Spinal cord (tissue), 10 donors: Measurements from ENCODE around the gene ATF7IP2. TPM values are rescaled to one million over a fixed set of nuclear protein-coding genes. Genes with fewer than 3 reads are reported as not detected.

Source experiments
- DNase-seq, 6 donors: peaks; one replicate each; pipeline versions ENCODE4 v3.0.0 to v3.0.0-alpha.2; 2013 to 2015; ENCODE audit warnings: low spot score in 6 of 6, low read depth in 4 of 6
- H3K27ac ChIP-seq: one replicate; pipeline ENCODE4 v1.5.1; 2013; ENCODE audit warnings: low read depth, low read length, control low read depth
- H3K27me3 ChIP-seq: one replicate; pipeline ENCODE4 v1.6.1; 2013; ENCODE audit warnings: low read length; ENCODE audit not compliant: control insufficient read depth, insufficient read depth
- H3K36me3 ChIP-seq: one replicate; pipeline ENCODE4 v1.6.1; 2013; ENCODE audit warnings: low read length; ENCODE audit not compliant: control insufficient read depth, insufficient read depth
- H3K4me1 ChIP-seq: one replicate; pipeline ENCODE4 v1.6.1; 2013; ENCODE audit warnings: low read length; ENCODE audit not compliant: control insufficient read depth, insufficient read depth
- H3K4me3 ChIP-seq: one replicate; pipeline ENCODE4 v1.5.1; 2013; ENCODE audit warnings: low read depth, low read length, control low read depth
- H3K9me3 ChIP-seq: one replicate; pipeline ENCODE4 v1.6.1; 2013; ENCODE audit warnings: low read length; ENCODE audit not compliant: control insufficient read depth, insufficient read depth
- WGBS: methylation state at CpG from one replicate; pipeline ENCODE4 v1.1.5; 2013; ENCODE audit warnings: missing lambda C conversion rate; ENCODE audit not compliant: insufficient coverage; 5-methylcytosine and 5-hydroxymethylcytosine counted together
- polyA plus RNA-seq, 2 donors: library from polyadenylated mRNA; unstranded; fragments of 120-200 nt; gene quantifications; one replicate each; pipeline ENCODE4 v1.2.1, GENCODE V29; 2013; ENCODE audit not compliant: insufficient read length in 2 of 2
- small RNA-seq: library from RNA; depleted of rRNA; stranded (forward); fragments of <200 nt; gene quantifications from one replicate; pipeline ENCODE3, GENCODE V24; 2014; ENCODE audit warnings: low replicate concordance
- total RNA-seq, 2 donors: library from RNA; depleted of rRNA in 1 of 2; stranded (reverse); fragments of 120-200 nt in 1 of 2; fragments of >200 nt in 1 of 2; gene quantifications; one replicate each; pipeline versions ENCODE4 v1.2.3 to v1.2.4, GENCODE V29; 2013 to 2014
- donor health status: healthy.

ATF7IP2 gene
- total and polyA plus RNA-seq, 4 donors = 10.4 to 16.9 (median 14.0) TPM

GRCh38 chr16:10529895-10530669 is 144.2 kb downstream of the ATF7IP2 start:
- Histone ChIP-seq H3K27ac (no peak overlapping the region), H3K27me3 (no peaks in the 10 kb centered on the region), H3K4me1 (no peaks in the 10 kb centered on the region), H3K4me3 (no peak overlapping the region), H3K9me3 (no peaks in the 10 kb centered on the region), H3K36me3 (peaks cover 3% of the 10 kb centered on the region)
- 100% methylated on average over 1 of the region's 1 CpG for WGBS
- DNase-seq = no peak

DNA sequence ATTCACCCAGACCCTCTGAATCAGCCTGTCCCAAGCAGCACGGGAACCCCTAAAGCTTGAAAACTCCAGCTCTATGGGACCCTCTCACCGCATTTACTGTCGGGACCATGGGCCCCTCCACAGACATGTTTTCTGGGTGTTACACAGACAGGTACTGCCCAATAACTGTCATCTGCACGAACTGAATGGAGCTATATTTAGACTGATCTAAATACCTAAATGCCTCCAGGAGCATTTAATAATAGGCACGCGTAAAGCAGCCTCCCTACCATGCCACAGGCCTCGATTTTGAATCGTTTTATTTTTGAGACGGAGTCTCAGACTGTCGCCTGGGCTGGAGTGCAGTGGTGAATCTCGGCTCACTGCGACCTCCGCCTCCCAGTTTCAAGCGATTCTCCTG is 144.8 kb downstream of the ATF7IP2 start:
- peaks cover 3% of the 10 kb centered on the region for H3K36me3 ChIP-seq
- 84% methylated on average over 10 of the region's 14 CpGs for WGBS
- H3K4me1 ChIP-seq = no peaks in the 10 kb centered on the region
- no peak overlapping the region for H3K27ac ChIP-seq
- H3K27me3 ChIP-seq = no peaks in the 10 kb centered on the region
- no peak overlapping the region for H3K4me3 ChIP-seq
- no peak for DNase-seq
- H3K9me3 ChIP-seq = no peaks in the 10 kb centered on the region

GRCh38 chr16:10531582-10531981 is 145.7 kb downstream of the ATF7IP2 start:
- Histone ChIP-seq H3K27ac (no peak overlapping the region), H3K4me3 (no peak overlapping the region), H3K4me1 (no peaks in the 10 kb centered on the region), H3K36me3 (peaks cover 3% of the 10 kb centered on the region), H3K27me3 (no peaks in the 10 kb centered on the region), H3K9me3 (no peaks in the 10 kb centered on the region)
- DNase-seq = no peak

Small RNA genes within 50 kb of the gene (small RNA-seq; reads per million reads assigned to genes)
- not detected for gene RNU6-633P

Other genes starting within 250 kb of the ATF7IP2 start
- 10 to 100 TPM; 11.2 to 42.6 TPM for gene GRIN2A, start 203.6 kb upstream of the ATF7IP2 start, total RNA-seq
- 10 to 100 TPM; 16.1 to 23.8 TPM for gene GRIN2A, start 203.6 kb upstream of the ATF7IP2 start, polyA plus RNA-seq
- 10 to 100 TPM; 30.0 to 40.9 TPM for gene EMP2, start 194.5 kb downstream of the ATF7IP2 start, total RNA-seq
- gene EMP2, start 194.5 kb downstream of the ATF7IP2 start, polyA plus RNA-seq = 10 to 100 TPM; 19.7 to 31.9 TPM